ENCODE results near the gene ARHGAP27.
"Not testable (repeated sequence)": the region's sequence is repeated elsewhere in the genome, so short reads cannot be mapped to it uniquely, and the experiment has no call there.

The ARHGAP27 gene, protein sequence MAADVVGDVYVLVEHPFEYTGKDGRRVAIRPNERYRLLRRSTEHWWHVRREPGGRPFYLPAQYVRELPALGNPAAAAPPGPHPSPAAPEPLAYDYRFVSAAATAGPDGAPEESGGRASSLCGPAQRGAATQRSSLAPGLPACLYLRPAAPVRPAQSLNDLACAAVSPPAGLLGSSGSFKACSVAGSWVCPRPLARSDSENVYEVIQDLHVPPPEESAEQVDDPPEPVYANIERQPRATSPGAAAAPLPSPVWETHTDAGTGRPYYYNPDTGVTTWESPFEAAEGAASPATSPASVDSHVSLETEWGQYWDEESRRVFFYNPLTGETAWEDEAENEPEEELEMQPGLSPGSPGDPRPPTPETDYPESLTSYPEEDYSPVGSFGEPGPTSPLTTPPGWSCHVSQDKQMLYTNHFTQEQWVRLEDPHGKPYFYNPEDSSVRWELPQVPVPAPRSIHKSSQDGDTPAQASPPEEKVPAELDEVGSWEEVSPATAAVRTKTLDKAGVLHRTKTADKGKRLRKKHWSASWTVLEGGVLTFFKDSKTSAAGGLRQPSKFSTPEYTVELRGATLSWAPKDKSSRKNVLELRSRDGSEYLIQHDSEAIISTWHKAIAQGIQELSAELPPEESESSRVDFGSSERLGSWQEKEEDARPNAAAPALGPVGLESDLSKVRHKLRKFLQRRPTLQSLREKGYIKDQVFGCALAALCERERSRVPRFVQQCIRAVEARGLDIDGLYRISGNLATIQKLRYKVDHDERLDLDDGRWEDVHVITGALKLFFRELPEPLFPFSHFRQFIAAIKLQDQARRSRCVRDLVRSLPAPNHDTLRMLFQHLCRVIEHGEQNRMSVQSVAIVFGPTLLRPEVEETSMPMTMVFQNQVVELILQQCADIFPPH

GRCh38 chr17:45432405-45433158, at the start of gene ARHGAP27:
Gene ARHGAP27, minus strand, starts transcription at chr17:45432870. Its CDS starts 2,591 bp downstream, at chr17:45430279.
- no peak for DNase-seq

GRCh38 chr17:45482317-45482716, 49.6 kb upstream of the ARHGAP27 start:
- not testable (repeated sequence) for DNase-seq

GRCh38 chr17:45475436-45475835, 42.8 kb upstream of the ARHGAP27 start:
- DNase-seq, result not testable (repeated sequence)

DNA sequence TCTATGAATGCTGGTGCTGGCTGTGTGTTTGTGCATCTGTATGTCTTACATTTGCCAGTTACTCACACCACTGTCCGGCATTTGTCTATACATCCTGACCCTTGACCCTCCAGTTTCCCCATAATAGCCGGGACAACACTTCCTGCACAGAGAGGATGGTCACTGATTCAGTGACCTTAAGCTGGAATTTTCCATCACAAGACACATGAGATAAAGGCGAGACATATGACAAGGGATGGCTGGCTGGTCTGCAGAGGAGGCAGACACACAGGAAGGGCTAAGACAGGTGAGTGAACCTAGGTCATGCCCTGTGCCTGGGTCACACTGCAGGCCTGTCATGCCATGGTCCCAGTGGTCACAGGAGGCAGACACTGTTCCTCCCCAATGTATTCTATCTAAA, 39.6 kb upstream of the ARHGAP27 start:
- DNase-seq, result not testable (repeated sequence)

GRCh38 chr17:45469204-45469563, 36.5 kb upstream of the ARHGAP27 start:
- not testable (repeated sequence) for DNase-seq

GRCh38 chr17:45468293-45469203, 35.9 kb upstream of the ARHGAP27 start:
- not testable (repeated sequence) for DNase-seq

GRCh38 chr17:45461524-45462327, 29.1 kb upstream of the ARHGAP27 start:
- DNase-seq, result peak; percentile 14 to 59

DNA sequence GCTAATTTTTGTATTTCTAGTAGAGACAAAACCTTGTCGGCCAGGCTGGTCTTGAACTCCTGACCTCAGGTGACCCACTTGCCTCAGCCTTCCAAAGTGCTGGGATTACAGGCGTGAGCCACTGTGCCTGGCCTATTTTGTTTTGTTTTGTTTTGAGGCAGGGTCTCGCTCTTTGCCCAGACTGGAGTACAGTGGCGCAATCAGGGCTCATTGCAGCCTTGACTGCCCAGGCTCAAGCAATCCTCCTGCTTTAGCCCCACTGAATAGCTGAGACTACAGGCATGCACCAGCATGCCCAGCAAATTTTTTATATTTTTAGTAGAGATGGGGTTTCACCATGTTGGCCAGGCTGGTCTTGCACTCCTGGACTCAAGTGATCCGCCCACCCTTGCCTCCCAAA, 27.8 kb upstream of the ARHGAP27 start:
- not testable (repeated sequence) for DNase-seq

DNA sequence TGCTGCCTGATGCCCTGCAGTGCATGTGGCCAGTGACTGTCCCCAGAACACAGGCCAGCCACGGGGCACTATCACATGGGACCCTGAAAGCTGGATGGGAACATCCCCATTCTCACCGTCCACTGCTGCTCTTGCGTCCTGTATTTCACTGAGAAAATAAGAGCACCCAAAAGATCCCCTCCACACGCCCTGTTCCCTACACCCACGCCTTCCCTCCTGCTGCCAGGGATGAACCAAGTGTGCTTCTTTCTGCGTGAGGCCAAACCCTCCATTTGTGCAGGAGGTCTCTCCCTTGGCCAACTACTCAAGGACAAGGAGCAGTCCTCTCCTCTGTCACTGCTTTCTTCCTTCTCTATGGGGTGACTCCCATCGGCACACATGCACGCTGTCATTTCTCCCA, 21.7 kb upstream of the ARHGAP27 start:
- DNase-seq, result not testable (repeated sequence)

- DNase-seq, result not testable (repeated sequence)
These were observed 21.1 kb upstream of the ARHGAP27 start for GRCh38 chr17:45453731-45454130.

- DNase-seq, result not testable (repeated sequence)
These were observed 20.5 kb upstream of the ARHGAP27 start for GRCh38 chr17:45453225-45453534.

DNA sequence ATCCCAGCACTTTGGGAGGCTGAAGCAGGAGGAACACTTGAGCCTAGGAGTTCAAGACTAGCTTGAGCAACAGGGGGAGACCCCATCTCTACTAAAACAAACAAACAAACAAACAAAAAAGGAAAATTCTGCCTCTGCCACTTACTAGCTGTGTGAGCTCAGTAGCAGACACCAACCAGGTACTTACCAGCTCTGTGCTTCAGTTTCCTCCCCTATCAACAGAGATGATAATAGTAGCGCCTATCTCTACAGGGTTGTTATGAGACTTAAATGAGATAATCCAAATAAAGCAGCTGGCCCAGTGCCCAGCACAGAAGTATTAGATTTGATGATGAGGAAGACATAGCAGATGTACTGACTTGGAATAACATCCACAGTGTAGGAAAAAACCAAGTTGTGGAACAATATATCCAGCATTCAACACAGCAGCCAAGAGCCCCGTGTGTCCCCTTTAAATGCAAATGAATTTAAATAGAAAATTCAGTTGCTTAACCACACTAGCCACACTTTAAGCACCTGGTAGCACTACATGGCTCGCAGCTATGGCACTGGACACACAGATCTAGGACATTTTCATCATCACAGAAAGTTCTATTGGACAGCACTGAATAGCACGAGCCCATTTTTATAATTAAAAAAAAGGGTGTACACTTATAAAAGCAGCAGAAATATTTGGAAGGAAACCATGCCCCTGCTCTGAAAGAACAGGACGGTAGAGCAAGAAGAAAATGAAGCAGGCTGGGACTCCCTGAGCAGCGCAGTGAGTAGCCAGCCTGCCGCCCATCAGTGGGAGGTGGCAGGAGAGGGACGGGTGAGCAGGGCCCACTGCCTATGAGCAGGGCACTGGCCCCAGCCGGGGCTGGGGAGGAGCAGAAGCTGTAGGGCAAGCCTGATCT, 19.9 kb upstream of the ARHGAP27 start:
- DNase-seq, result not testable (repeated sequence)

GRCh38 chr17:45451660-45452059, 19.0 kb upstream of the ARHGAP27 start:
- DNase-seq, result not testable (repeated sequence)

GRCh38 chr17:45451131-45451530, 18.5 kb upstream of the ARHGAP27 start:
- no peak for DNase-seq

- not testable (repeated sequence) for DNase-seq
These were observed 17.1 kb upstream of the ARHGAP27 start for GRCh38 chr17:45449708-45450329.

DNA sequence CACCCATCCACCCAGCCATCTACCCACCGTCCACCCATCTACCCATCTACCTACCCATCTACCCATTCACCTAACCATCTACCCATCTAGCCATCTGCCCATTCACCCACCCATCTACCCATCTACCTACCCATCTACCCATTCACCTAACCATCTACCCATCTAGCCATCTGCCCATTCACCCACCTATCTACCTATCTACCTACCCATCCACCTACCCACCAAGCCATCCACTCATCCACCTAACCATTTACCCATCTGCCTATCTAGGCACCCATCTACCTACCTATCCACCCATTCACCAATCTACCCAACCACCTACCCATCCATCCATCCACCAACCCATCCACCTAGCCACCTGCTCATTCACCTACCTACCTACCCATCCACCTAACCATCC, 16.6 kb upstream of the ARHGAP27 start:
- DNase-seq, result not testable (repeated sequence)

- DNase-seq, result not testable (repeated sequence)
These were observed 15.8 kb upstream of the ARHGAP27 start for GRCh38 chr17:45448483-45448882.

DNA sequence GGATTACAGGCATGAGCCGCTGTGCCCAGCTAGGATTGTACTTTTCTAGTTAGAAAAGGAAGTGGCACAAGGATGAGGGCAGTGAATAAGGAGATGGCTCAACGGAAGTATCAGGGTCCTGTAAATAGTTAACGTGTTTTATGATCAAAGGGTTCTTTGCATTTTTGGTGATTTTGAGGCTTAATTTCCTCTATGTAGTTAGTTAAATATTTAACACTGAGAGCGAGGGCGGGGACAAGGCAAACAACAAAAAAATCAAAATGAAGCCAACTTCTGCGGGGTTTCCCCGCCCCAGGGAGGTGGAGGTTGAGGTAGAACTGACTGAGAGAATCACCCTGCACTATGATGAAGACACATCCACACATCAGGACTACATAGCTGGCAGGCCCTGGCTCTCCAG, 15.4 kb upstream of the ARHGAP27 start:
- DNase-seq, result not testable (repeated sequence)

DNA sequence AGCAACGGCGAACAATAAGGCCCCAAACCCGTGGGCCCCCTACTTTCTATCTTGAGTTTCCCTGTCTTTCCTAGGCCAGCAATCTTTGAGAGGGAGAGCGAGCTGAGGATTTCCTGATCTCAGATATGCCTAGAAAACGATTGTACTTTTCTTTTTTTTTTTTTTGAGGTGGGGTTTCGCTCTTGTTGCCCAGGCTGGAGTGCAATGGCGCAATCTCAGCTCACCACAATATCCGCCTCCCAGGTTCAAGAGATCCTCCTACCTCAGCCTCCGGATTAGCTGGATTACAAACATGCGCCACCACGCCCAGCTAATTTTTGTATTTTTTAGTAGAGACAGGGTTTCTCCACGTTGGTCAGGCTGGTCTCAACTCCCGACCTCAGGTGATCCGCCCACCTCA, 15.0 kb upstream of the ARHGAP27 start:
- not testable (repeated sequence) for DNase-seq

Data from SW 1271 (cell line).